ENCODE measurements around the gene C16orf86. TPM values are rescaled to one million over a fixed set of nuclear protein-coding genes. Genes with fewer than 3 reads are reported as not detected.

C16orf86 gene
- total RNA-seq, 1 donor from 2014 or later: 5.6 TPM

DNA sequence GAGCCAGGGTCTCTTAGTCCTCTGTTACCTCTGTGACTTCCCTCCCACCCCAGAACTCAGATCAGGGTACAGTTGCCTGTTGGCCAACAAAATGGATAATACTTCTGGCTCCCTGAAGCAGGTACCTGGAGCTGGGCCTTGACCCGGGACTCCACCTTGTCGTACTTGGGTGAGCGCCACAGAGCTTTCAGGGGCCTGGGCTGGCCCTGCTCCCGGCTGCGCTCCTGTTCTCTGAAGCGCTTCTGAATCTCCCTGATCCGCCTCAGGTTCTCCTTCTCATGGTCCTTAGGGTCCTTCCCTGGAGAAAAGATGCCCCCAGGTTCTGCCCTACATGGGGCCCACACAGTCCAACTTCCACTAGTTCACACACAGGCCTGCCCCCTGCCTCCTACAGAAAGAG lies 1.7 kb upstream of the C16orf86 start:
- intact Hi-C loops (cut with DNase I): no loop called here
- DNase-seq (ENCODE audit: low spot score): no peak

DNA sequence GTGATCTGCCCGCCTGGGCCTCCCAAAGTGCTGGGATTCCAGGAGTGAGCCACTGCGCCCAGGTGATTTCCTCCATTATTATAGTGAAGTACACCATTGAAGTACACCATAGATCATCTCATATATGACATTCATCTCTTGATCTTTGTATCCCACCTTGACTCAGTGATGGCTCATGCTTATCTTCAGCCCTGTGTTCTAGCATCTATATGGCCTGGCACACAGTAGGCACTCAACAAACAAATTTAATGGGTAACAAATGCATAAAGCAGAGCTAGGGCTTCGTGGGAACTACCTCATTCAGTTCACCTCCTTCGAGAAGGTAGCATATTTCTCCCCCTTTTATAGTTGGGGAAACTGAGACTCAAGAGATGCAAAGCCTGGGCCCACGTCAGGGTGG lies 1.0 kb upstream of the C16orf86 start:
- intact Hi-C loops (cut with DNase I): no loop called here
- DNase-seq (ENCODE audit: low spot score): no peak

DNA sequence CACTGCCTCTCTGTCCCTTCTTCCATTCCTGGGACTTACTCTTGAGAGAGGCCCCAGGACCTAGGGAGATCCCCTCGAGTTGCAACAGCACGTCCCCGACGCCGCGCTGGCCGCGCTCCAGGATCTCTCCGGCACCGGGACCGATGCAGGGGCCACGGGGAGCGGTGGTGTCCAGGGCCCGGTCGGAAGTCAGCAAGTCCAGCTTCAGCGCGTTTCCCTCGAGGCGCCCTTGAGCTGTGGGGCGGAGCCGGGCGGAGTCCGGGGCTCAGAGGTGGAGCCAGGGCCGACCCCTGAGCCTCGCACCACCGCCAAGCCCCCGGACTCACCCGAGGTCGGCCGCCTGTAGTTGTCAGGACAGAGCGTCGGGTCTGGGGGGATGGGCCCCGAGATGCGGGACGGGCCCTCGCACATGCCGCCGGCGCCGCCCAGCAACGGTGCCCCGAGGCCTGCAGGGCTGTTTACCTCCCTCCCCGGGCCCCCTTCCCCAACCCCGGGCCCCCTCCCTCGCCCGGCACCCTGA lies 522 bp upstream of the C16orf86 start:
- DNase-seq (ENCODE audit: low spot score): no peak
- intact Hi-C loops (cut with DNase I): no loop called here

DNA sequence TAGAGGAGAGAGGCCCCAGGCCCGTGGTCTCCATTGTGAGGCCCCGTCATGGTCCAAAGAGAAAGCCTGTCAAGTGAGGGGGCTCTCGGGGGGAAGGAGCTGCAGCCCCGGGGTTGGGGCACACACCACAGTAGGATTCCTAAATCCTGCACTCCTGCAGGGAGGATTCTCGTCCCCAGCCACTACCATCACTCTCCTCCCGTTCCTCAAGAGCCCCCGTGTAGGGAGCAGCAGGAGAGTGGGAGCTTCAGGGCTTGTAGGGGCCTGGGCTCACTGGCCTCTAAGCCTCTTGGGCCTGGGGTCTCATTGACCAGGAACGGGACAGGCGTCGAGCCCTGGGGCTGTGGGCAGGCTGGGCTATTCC lies 821 bp downstream of the C16orf86 start:
- intact Hi-C loops (cut with DNase I): loop anchor here (1.0 kb wide), 1 partner anchor 105 kb away; the partner anchor contains the start of gene CTCF

DNA sequence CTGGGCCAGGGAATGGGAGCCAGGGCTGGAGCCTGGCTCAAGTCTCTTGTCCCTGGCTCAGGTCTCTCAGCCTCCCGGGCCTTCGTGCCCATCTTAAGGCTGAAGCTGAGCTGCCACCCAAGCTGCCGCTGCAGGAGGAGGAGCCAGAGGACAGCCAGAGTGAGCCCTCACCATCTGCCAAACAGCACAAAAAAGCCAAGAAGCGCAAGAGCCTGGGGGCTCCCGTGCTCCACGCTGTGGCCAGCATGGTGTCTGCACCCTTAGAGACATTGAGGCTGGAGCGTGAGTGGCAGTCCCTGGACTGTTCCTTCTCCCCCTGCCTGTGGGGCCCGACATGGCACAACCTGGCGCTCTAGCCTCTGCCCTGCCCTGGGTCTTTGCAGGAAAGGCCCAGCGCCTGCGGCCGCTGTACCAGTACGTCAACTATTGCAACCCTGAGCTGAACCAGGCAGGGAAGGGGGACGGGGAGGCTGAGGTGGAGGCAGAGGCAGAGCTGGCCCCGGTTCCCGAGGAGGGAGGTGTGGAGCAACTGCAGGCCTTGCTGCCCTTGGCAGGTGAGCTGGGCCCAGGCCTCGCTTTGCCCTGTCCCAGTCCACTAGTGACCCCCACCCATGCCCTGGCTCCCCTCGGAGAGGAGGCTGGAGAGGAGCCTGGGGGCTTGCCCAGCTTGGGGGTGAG lies 1.3 kb downstream of the C16orf86 start:
- peak; percentile 90 for DNase-seq (ENCODE audit: low spot score)
- intact Hi-C loops (cut with DNase I): loop anchor here (1.0 kb wide), 2 partner anchors 106 to 147 kb away; partner anchors contain the start of gene CTCF

More for the DNA sequence above, 821 bp downstream of the C16orf86 start:
- DNase-seq (ENCODE audit: low spot score): no peak

DNA sequence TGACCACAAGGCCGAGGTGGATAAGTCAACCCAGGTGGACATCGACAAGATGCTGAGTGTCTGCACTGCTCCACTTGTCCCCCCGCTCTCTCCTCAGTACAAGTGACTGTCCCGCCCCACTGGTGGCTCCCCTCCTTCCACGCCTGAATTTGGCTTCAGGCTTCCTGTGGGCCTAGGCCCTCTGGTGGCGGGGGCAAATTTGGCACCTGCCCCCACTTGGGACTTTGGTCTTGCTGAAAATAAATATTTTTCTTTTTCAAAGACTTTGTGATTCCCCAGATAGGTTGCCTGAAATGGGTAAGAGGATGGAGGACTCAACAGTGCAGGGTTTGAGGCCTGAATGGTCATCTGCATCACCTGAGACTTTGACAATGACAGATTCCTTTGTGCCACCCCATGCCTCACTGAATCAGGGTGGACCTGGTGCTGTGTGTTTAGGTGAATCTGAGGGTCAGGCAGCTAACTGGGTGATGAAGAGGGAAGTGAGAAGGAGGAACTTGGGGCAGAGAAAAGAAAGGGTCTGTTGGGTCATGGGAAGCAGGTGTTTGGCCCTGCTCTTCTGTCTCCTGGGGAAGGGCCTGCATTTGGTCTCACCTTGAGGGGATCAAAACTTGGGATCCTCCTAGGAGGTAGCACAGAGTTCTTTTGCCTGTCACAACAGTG lies 2.0 kb downstream of the C16orf86 start:
- DNase-seq (ENCODE audit: low spot score): no peak
- intact Hi-C loops (cut with DNase I): loop anchor here (1.0 kb wide), 1 partner anchor 147 kb away; no protein-coding TSS in a partner anchor

DNA sequence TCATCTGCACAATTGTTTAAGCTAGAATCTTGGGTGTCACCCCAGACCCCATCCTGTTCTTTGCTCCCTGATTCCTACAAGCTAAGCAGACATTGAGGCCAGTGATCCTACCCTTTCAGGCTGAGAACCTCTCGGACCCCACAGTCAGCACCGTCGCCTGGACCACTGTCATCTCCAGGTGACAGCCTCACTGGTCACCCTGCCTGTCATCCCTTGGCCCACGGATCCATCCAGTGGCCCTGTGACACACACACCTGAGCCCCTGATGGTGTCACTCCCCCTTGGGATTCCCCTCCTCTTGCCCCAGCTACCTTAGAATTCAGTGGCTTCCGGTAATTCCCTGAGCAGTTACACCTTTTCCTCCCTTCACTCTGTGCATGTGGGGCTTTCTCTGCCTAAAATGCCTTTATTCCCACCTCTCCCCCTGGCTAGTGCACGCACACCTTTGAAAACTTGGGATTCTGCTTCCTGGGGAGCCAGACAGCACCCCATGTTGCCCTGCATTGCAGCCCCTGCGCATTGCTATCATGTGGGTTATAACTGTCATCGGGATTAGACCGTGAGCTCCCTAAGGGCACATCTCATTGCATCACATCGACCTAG lies 3.0 kb downstream of the C16orf86 start:
- no peak for DNase-seq (ENCODE audit: low spot score)

DNA sequence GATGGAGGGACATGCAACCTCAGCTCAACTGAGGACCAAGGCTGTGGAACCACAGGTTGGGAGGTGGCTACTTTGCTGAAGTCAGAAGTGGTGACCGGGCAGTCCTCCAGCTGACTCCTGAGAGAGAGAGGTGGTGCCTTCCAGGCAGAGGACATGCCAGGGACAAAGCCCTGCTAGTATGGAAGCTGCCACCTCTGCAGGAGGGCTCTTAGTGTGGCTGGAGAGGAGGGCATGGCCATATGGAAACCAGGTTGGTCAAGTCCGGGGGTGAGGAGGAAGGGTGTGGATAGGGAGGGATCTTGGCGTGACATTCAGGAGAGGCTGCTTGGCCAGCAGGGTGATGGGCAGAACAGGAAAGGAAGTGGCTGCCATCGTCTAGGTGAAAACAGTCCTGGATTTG lies 5.7 kb downstream of the C16orf86 start:
- intact Hi-C loops (cut with DNase I): loop anchor here (5.0 kb wide), 4 partner anchors 45 to 370 kb away; partner anchors contain the start of genes GFOD2, RANBP10 and TSNAXIP1
- DNase-seq (ENCODE audit: low spot score): no peak

More for the DNA sequence above, 3.0 kb downstream of the C16orf86 start:
- intact Hi-C loops (cut with DNase I): loop anchor here (5.0 kb wide), 4 partner anchors 48 to 373 kb away; partner anchors contain the start of genes GFOD2, RANBP10 and TSNAXIP1

DNA sequence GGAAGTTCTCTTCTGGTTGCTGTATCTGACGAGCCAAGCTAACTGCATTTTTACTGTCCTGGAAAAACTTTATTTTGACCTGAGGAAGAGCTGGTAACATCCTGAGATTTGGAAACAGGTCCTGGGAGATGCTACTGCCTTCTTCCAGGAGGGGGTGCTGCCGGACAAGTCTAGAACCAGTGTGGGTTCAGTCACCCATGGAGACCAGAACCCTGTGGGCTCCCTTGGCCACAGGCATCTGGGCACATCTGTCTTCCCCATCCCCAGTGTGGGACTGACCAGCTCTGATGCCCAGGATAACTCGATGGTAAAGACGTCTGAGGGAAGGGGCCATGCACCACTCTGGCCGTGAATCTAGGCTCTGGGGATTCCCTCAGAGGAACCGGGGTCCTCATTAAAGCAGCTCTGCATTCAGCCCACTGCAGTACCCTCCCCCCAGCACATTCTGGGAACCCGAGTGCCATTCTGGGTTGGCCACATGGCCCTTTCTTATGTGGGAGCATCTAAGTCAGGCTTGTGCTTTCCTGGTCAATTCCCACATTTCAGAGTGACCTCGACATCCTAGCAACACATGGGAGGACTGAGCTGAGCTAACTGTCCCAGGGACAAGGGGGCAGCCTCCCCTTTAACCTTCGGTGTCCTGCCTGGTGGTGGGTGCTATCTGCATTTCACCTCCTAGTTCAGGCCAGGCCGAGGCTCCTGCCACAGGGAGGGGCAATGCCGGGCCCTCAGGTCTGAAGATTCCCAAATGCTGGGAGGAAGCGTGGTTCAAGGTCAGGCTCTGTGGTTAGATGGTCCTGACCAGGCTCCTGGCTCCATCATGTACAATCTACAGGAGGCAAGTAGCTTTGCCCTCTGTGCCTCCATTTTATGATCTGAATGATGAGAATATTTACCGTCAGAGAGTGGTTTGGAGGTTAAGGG lies 6.4 kb downstream of the C16orf86 start:
- intact Hi-C loops (cut with DNase I): loop anchor here (5.0 kb wide), 4 partner anchors 44 to 369 kb away; partner anchors contain the start of genes GFOD2, RANBP10 and TSNAXIP1
- no peak for DNase-seq (ENCODE audit: low spot score)

DNA sequence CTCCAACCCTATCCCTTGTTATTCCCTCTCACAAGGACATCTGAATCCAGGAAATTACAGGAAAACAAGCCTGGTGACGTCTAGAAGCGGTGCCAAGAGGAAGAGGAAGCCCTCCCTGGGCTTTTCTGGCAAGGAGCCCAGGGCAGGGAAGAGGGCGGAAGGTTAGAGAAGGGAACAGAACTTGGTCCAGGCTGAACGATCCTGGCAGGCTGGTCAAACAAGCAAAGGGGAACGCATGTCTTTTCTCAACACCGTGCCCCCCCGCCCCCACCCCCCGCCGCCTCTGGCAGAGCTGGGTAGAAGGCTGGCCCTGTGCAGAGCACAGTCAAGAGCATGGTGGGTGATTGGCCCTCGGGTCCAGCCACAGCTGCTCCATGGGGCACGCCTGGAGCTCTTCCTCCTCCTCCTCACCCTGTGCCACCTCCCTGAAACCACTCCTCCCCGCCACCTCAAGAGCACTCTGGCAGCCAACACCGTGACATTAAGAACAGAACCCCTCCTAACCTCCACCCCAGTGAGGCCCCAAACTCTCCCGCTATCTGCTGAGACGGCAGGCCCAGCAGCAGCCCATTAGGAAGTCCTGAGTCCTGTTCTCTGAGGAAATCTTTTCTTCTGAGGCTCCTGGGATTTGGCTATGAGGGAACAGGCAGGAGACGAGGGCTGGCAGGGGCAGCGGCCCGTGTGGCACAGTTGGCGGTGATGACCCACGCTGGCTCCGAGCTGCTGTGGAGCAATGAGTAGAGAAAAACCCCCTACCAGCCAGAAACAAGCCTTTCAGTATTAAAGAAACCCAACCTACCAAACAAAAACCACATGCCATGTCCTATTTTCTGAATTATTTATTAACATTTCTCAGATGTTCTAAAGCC lies 7.3 kb downstream of the C16orf86 start:
- intact Hi-C loops (cut with DNase I): loop anchor here (5.0 kb wide), 4 partner anchors 43 to 368 kb away; partner anchors contain the start of genes GFOD2, RANBP10 and TSNAXIP1
- DNase-seq (ENCODE audit: low spot score): no peak

DNA sequence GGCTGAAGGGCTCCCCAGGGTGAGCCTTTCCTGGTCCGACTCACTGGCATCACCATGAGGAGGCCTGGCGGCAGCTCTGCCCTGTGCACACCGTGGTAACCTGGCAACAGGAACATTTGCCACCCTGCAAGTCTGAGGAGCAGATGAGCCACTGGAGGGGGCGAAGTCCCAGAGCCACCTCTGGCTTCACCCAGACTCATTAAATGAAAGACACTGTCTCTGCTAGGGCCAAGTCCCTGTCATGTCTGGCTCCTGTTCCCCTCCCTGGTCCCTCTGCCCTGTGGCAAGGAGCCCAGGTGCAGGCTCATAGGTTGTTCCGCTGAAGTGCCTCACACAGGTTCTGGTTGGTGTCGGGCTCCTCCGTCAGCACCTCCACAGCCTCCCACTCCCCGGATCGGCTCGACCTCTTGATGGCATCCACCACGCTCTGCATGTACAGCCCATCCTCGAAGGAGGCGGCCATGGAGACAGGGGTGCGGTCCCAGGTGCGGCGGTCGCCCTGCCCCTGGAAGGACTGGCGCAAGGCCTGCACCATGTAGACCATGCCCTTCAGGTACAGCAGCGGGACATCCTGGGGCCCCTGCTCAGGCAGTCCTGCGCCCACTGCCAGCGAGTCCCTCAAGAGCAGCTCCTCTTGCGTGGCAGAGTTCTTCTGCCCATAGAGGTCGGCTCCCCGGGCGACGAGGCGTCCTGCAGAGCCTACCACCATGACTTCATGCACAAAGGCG lies 8.4 kb downstream of the C16orf86 start:
- no peak for DNase-seq (ENCODE audit: low spot score)
- intact Hi-C loops (cut with DNase I): loop anchor here (5.0 kb wide), 4 partner anchors 42 to 367 kb away; partner anchors contain the start of genes GFOD2, RANBP10 and TSNAXIP1

DNA sequence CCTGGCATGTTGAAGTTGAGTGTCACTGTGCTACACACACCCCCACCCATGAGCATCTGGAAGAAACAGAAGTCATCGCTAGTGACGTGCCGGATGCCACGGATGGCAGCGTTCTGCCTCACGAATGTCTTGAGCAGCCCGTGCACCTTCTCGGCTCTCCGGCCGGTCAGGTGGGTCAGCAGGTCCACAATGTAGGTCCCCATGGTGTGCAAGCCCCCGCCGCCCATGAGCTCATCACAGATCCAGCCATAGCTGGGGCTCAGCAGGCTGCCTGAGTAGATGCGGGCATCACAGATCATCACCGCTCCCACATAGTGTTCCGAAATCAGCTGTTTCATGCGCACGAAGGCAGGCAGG lies 8.9 kb downstream of the C16orf86 start:
- intact Hi-C loops (cut with DNase I): no loop called here
- no peak for DNase-seq (ENCODE audit: low spot score)

DNA sequence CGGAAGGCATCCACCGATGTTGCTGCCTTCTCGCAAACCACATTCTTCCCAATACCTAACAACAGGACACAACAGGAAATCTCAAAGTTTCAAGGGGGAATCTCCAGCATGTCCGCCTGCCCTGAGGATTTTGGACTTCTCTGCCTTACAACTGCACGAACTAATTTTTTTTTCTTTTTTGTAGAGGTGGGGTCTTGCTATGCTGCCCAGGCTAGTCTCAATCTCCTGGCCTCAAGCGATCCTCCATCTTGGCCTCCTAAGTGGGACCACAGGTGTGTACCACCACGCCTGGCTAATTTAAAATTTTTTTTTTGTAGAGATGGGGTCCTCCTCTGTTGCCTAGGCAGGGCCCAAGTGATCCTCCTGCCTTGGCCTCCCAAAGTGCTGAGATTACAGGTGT lies 9.4 kb downstream of the C16orf86 start:
- intact Hi-C loops (cut with DNase I): no loop called here
- DNase-seq (ENCODE audit: low spot score): no peak

DNA sequence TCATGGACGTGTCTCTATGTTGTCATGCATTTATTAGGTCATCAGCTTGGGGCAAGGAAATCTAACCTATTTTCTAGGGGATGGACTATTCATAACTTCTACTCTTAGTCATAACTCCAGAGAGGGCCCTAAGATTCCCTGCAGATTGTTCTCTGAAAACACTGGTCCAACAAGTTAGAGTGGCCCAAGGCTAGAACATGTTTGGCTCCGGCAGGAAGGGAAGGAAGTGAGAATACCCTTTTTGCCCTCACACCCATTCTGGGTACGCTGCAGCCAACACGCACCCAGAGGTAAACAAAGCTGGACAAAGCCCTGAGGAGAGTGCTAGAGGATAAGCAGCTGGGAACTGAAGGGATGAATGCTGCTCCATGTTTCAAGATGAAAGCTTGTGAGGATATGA lies 9.9 kb downstream of the C16orf86 start:
- no peak for DNase-seq (ENCODE audit: low spot score)
- intact Hi-C loops (cut with DNase I): no loop called here

DNA sequence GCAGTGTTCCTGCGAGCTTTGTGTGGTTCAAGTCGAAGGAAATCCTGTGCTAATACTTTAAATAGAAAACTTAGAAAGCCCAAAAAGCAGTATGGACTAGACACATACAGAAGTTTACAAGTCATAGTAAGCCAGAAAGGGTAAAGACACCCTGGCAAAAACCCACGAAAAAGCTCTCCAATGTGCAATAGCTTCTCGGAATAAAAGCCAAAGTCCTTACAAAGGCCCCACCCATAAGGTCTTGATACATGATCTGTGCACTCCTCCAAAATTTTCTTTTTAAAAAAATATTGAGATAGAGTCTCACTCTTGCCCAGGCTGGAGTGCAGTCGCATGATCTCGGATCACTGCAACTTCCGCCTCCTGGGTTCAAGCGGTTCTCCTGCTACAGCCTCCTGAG lies 10.3 kb downstream of the C16orf86 start:
- DNase-seq (ENCODE audit: low spot score): no peak
- intact Hi-C loops (cut with DNase I): no loop called here

DNA sequence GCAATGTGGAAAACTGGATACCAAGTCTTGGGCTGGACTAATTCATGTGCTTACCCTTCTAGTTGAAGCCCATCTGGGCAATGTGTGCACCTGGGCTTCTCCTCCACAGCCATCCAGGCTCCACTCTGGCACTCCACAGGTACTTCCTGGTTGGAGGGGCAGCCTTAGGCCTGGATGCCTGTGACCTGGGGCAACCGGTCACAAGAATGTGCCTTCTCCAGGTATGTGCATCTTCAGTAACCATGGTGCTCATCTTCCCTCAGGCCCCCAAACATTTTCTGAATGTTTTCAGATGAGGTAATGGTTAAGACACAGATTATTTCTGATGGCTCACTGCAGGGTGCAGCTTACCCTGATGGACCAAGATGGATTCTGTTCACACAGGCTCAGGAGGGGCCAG lies 11.1 kb downstream of the C16orf86 start:
- no peak for DNase-seq (ENCODE audit: low spot score)
- intact Hi-C loops (cut with DNase I): no loop called here

DNA sequence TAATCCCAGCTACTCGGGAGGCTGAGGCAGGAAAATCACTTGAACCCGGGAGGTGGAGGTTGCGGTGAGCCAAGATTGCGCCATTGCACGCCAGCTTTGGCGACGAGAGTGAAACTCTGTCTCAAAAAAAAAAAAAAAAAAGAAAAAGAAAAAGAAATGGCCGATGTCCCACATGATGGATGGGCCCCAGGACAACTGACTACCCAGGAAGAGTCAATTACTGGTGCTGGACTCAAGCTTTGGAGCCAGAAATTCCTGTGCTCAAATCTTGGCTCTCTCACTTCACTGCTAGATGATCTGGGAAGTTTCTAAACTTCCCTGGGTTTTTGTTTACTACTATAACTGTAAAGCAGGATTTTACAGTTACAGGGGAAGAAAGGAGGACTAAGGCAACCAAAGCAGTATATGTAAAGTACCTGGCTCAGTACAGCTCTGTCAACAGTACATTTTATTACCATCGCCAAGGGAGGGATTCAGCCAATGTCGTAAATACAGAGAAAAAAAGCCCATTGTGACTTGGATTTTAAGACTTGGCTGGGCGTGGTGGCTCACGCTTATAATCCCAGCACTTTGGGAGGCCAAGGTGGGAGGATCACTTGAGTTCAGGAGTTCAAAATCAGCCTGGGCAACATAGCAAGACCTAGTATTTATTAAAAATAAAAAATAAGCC lies 11.9 kb downstream of the C16orf86 start:
- no peak for DNase-seq (ENCODE audit: low spot score)
- intact Hi-C loops (cut with DNase I): no loop called here
